Nephron progenitor cell (in vitro differentiated cells): ENCODE data around the gene EVL.

ENCODE experiments used
- DNase-seq: peaks from one replicate; pipeline ENCODE4 v3.0.0; 2021
- H3K27ac Mint-ChIP-seq: 2 replicates; pipeline ENCODE4 v1.8.0; 2021; ENCODE audit warnings: mild to moderate bottlenecking, moderate library complexity, mixed read lengths
- H3K27me3 Mint-ChIP-seq: 2 replicates; pipeline ENCODE4 v1.8.0; 2021; ENCODE audit warnings: mild to moderate bottlenecking, low read depth, mixed read lengths; ENCODE audit not compliant: poor library complexity
- H3K36me3 Mint-ChIP-seq: 2 replicates; pipeline ENCODE4 v1.8.0; 2021; ENCODE audit warnings: low read depth, mixed read lengths
- H3K4me1 Mint-ChIP-seq: 2 replicates; pipeline ENCODE4 v1.8.0; 2021; ENCODE audit warnings: mixed read lengths
- H3K4me3 Mint-ChIP-seq: 2 replicates; pipeline ENCODE4 v1.8.0; 2021; ENCODE audit warnings: mild to moderate bottlenecking, moderate library complexity, mixed read lengths
- H3K9me3 Mint-ChIP-seq: 2 replicates; pipeline ENCODE4 v1.8.0; 2021; ENCODE audit warnings: mild to moderate bottlenecking, moderate library complexity, mixed read lengths
- TF ChIP-seq, protein P1 (sequence below): fragments of 200-600 bp; sonication (generic); IDR thresholded peaks from 2 replicates; pipeline ENCODE4 v1.5.0; 2021; ENCODE audit warnings: antibody characterized with exemption

The EVL gene

DNA sequence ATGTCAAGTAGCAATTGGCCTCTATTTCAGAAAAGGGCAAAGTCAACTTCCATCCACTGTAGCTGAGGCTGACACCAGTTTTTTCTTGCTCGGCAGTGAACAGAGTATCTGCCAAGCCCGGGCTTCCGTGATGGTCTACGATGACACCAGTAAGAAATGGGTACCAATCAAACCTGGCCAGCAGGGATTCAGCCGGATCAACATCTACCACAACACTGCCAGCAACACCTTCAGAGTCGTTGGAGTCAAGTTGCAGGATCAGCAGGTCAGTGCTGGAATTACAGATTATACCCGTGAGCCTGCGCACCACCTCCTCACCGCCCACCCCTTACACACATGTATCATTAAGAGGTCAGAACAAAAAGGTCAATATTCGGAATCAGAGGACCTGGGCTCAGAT is 19.4 kb downstream of the EVL start:
- H3K27me3 Mint-ChIP-seq: peaks cover 4% of the 10 kb centered on the region
- peaks cover 11% of the 10 kb centered on the region for H3K4me1 Mint-ChIP-seq
- no peak for DNase-seq
- no peak overlapping the region for H3K27ac Mint-ChIP-seq
- no peaks in the 10 kb centered on the region for H3K9me3 Mint-ChIP-seq
- H3K4me3 Mint-ChIP-seq: no peak overlapping the region
- TF ChIP-seq, protein P1, sequence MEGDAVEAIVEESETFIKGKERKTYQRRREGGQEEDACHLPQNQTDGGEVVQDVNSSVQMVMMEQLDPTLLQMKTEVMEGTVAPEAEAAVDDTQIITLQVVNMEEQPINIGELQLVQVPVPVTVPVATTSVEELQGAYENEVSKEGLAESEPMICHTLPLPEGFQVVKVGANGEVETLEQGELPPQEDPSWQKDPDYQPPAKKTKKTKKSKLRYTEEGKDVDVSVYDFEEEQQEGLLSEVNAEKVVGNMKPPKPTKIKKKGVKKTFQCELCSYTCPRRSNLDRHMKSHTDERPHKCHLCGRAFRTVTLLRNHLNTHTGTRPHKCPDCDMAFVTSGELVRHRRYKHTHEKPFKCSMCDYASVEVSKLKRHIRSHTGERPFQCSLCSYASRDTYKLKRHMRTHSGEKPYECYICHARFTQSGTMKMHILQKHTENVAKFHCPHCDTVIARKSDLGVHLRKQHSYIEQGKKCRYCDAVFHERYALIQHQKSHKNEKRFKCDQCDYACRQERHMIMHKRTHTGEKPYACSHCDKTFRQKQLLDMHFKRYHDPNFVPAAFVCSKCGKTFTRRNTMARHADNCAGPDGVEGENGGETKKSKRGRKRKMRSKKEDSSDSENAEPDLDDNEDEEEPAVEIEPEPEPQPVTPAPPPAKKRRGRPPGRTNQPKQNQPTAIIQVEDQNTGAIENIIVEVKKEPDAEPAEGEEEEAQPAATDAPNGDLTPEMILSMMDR: no peak
- H3K36me3 Mint-ChIP-seq: peaks cover 47% of the 10 kb centered on the region

DNA sequence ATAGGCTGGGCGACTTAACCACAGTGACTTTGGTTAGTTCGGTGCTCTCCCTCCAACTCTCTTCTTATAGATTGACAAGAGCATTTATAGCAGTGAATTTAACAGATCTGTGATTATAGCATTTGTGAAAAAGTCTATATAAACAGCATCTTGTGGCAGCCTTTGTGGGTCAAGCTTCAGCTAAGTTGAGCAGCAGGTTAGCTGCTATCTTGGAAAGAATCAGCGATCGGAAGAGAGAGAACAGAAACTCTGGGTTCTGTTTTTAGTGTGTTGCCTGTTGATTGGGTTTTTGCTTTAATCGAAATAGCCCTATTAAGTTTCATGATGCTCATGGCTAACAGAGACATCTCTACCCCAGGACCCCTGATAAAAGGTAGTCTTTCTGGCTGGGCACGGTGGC is 20.2 kb downstream of the EVL start:
- H3K4me1 Mint-ChIP-seq: peaks cover 2% of the 10 kb centered on the region
- no peaks in the 10 kb centered on the region for H3K9me3 Mint-ChIP-seq
- DNase-seq: no peak

DNA sequence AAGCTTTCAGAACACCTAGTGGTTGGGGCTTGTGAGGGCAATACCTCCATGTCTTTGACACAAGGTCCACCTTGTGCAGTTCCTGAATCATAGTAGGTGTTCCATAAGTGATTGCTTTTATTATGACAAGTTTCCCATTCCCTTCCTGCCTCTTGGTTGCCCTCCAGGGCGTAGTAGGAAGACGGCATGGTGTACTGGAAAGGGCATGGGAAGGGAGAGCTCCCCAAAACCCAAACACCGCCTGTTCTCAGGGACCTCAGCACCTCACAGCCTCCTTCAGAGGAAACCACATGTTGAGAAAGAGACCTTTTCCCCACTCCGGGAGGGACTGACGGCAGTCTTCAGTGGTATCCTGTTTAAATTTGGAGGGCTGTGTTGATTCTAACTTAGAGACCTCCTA is 21.1 kb downstream of the EVL start:
- peaks cover 59% of the 10 kb centered on the region for H3K36me3 Mint-ChIP-seq
- H3K4me1 Mint-ChIP-seq: peaks cover 3% of the 10 kb centered on the region
- peaks cover 4% of the 10 kb centered on the region for H3K27me3 Mint-ChIP-seq
- no peak overlapping the region for H3K27ac Mint-ChIP-seq
- no peaks in the 10 kb centered on the region for H3K9me3 Mint-ChIP-seq
- DNase-seq: no peak
- no peak overlapping the region for H3K4me3 Mint-ChIP-seq
- TF ChIP-seq, protein P1: no peak

More for the DNA sequence above, 20.2 kb downstream of the EVL start:
- peaks cover 53% of the 10 kb centered on the region for H3K36me3 Mint-ChIP-seq
- H3K4me3 Mint-ChIP-seq: no peak overlapping the region
- peaks cover 4% of the 10 kb centered on the region for H3K27me3 Mint-ChIP-seq
- H3K27ac Mint-ChIP-seq: no peak overlapping the region
- TF ChIP-seq, protein P1: no peak

DNA sequence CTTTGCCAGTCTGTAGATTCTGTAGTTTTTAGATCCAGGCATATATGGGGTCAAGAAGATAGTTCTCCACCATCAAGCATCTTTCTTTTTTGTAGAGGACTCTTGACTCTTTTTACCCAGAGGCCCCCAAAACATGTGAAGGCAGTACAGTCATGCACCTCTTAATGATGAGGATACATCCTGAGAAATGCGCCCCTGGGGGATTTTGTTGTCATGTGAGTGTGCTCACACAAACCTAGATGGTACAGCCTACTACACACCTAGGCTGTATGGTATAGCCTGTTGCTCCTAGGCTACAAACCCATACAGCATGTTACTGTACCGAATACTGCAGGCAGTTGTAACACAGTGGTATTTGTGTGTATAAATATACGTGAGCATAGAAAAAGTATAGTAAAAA is 23.0 kb downstream of the EVL start:
- Mint-ChIP-seq H3K9me3 (no peaks in the 10 kb centered on the region), H3K36me3 (peaks cover 67% of the 10 kb centered on the region), H3K27me3 (peaks cover 4% of the 10 kb centered on the region), H3K4me3 (no peak overlapping the region), H3K27ac (no peak overlapping the region), H3K4me1 (peaks cover 6% of the 10 kb centered on the region)
- TF ChIP-seq, protein P1: no peak
- DNase-seq: no peak

DNA sequence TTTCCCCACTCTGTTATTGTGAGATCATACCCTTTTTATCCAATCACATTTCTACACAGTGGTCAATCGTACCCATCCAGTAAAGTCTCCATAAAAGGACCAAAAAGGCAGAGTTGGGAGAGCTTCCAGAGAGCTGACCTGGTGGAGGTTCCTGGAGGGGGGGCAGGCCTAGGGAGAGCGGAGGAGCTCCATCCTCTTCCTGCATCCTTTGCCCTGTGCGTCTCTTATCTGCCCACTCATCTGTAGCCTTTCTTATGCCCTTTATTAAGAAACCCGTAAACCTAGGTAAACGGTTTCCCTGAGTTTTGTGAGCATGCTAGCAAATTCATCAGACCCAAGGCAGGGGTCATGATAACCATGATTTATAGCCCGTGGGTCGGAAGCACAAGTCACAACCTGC is 26.2 kb downstream of the EVL start:
- peaks cover 3% of the 10 kb centered on the region for H3K27me3 Mint-ChIP-seq
- TF ChIP-seq, protein P1: no peak
- H3K36me3 Mint-ChIP-seq: peaks cover 57% of the 10 kb centered on the region
- peaks cover 10% of the 10 kb centered on the region for H3K4me1 Mint-ChIP-seq
- H3K27ac Mint-ChIP-seq: no peak overlapping the region
- H3K9me3 Mint-ChIP-seq: no peaks in the 10 kb centered on the region
- no peak overlapping the region for H3K4me3 Mint-ChIP-seq
- DNase-seq: no peak

DNA sequence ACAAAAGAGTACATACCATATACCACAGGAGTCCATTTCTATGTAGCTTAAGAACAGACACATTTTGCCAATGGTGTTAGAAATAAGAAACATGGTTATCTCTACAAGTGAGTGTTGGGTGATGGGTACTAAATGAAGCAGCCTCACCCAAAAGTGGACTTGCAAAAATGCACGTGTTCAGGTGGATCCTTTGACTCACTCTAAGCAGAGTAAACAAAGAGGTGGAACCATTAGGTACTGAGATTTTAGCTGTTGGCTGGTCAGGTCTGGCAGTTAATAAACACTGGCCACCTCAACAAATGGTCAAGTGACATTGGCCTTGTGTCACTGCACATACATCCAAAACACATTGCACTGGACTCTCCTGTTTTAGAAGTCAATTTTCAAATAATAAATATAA is 27.6 kb downstream of the EVL start:
- H3K9me3 Mint-ChIP-seq: no peaks in the 10 kb centered on the region
- no peak overlapping the region for H3K4me3 Mint-ChIP-seq
- no peak for DNase-seq

More for the DNA sequence above, 27.6 kb downstream of the EVL start:
- TF ChIP-seq, protein P1: no peak
- Mint-ChIP-seq H3K27ac (no peak overlapping the region), H3K4me1 (peaks cover 10% of the 10 kb centered on the region), H3K36me3 (peaks cover 50% of the 10 kb centered on the region), H3K27me3 (peaks cover 3% of the 10 kb centered on the region)
